GM12891 (cell line): ENCODE results near the gene C2CD4A. TPM values are rescaled to one million over a fixed set of nuclear protein-coding genes. Genes with fewer than 3 reads are reported as not detected.

Experiments
- DNase-seq: peaks from one replicate; pipeline ENCODE4 v3.0.0; 2011; ENCODE audit warnings: low spot score; ENCODE audit not compliant: insufficient read length
- FAIRE-seq: peaks from 2 replicates; lab custom pipeline; 2011; peaks lifted over from hg19 to GRCh38; lab: Jason Lieb, UNC
- PAX5 ChIP-seq: IDR thresholded peaks from 2 replicates; pipeline ENCODE4 v1.6.1; 2011; ENCODE audit warnings: low read length, moderate library complexity, mild to moderate bottlenecking; ENCODE audit not compliant: insufficient read depth, severe bottlenecking
- POLR2A ChIP-seq: IDR thresholded peaks from 2 replicates; pipeline ENCODE4 v1.6.1; 2011; ENCODE audit warnings: low read depth, low read length, control low read depth
- POLR2AphosphoS5 ChIP-seq: IDR thresholded peaks from 2 replicates; pipeline ENCODE4 v1.6.1; 2011; ENCODE audit warnings: low read depth, low read length, control low read depth
- POU2F2 ChIP-seq: IDR thresholded peaks from 2 replicates; pipeline ENCODE4 v1.6.1; 2011; ENCODE audit warnings: low read depth, mild to moderate bottlenecking, control low read depth, low read length, moderate library complexity
- SPI1 ChIP-seq: IDR thresholded peaks from 2 replicates; pipeline ENCODE4 v1.6.1; 2011; ENCODE audit warnings: low read depth, low read length, control low read depth
- TAF1 ChIP-seq: IDR thresholded peaks from 2 replicates; pipeline ENCODE4 v1.6.1; 2011; ENCODE audit warnings: low read depth, low read length, control low read depth
- polyA plus RNA-seq: library from polyadenylated mRNA; unstranded; fragments of >200 nt; gene quantifications from one replicate; pipeline ENCODE4 v1.2.1, GENCODE V29; 2012; ENCODE audit warnings: low read depth, missing spikeins, inconsistent platforms; ENCODE audit not compliant: missing spikeins

The C2CD4A gene, protein sequence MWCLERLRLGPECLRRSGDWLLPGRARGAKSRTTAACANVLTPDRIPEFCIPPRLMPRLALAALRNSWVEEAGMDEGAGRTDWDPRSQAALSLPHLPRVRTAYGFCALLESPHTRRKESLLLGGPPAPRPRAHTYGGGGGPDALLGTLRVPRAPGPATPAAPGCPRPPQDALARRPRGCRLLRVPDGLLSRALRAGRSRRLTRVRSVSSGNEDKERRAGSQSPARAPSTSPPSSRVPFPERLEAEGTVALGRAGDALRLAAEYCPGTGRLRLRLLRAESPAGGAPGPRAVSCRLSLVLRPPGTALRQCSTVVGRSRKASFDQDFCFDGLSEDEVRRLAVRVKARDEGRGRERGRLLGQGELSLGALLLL
- polyA plus RNA-seq, result not detected

DNA sequence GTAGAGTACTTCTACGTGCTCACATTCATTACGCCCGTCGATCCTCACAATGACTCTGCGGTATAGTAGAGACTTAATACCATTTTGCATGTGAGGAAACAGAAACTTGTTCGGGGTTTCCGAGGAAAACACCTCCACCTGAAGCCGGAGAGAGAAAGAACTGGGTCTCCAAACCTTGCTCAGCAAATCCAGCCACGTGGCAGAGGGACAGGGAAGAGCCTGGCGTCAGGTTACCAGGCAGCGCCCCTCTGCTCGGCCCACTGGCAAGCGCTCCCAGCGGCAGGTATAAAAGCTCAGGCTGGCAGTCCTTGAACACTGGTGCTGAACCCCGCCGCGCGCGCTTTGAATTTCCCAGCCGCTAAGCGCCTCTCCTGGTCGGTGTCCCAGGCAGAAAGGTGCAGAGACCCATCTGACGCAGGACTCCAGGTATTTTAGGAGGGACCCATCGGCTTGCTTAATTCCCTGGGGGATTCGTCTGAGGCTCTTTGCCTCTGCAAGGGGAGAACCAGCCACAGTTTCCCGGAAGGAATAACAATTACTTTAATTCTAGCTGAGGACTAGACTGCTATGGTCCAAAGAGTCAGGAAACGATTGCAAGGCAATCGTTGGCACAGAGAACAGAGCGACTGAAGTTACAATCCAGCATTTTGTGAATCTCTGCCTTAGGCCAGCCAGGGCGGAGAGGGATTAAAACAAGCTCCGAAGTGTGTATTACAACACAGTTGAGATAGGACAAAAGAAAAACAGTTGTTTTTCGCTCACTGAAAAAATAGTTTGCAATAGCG lies at the start of gene C2CD4A:
C2CD4A (plus strand) TSS at position 315 of the 785 bp plus-strand sequence. CDS start 637 bp downstream, outside the sequence.
- DNase-seq (peak; percentile 11), FAIRE-seq (peak; percentile 40)
- TF ChIP-seq PAX5 (no peak), POU2F2 (no peak), POLR2AphosphoS5 (no peak), POLR2A (no peak), SPI1 (no peak), TAF1 (no peak)

DNA sequence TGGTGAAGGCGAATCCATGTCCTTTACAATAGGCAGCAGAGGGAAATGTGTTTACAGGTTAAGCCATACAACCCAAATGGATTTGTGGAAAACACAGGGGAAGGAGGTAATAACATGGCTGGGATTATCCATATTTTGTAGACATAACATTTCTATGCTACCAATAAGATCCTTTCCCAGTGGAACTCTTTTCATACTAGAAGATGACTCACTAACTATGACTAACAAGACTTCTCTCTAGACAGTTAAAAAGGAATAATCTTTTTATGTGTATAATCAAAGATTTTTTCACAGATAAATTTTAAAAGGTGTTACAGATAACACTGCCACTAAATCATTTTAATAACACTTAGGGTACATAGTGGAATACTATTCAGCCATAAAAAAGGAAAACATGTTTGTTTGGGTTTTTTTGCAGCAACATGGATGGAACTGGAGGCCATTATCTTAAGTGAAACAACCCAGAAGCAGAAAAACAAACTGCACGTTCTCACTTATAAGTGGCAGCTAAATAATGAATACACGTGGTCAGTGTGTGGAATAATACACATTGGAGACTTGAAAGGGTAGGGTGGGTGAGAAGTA lies 46.1 kb upstream of the C2CD4A start:
- no peak for FAIRE-seq
- TF ChIP-seq POLR2A (no peak), PAX5 (no peak), SPI1 (no peak), POU2F2 (no peak), POLR2AphosphoS5 (no peak), TAF1 (no peak)

DNA sequence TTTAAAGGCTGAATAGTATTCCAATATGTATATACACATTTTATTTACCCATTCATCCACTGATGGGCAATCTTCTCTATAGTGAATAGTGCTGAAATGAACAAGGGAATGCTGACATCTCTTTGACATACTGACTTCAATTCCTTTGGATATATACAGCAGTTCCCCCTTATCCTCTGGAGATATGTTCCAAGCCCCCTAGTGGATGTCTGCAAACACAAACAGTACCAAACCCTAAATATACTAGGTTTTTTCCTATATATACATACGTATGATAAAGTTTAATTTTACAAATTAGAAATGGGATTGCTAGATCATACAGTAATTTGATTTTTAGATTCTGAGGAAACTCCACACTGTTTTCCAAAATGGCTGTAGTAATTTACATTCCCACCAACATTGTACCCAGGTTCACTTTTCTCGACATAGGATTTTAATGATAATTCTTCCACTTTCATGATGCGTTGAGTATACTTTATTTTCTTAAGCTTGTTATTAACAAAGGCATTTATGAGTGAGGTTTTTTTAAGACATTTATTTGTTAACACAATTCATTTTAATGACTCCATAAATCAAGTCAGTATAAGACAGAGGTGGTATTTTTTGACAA lies 44.7 kb upstream of the C2CD4A start:
- DNase-seq (no peak), FAIRE-seq (no peak)
- TF ChIP-seq POU2F2 (no peak), POLR2AphosphoS5 (no peak), SPI1 (no peak), PAX5 (no peak), POLR2A (no peak), TAF1 (no peak)

More for the DNA sequence above, 46.1 kb upstream of the C2CD4A start:
- no peak for DNase-seq

DNA sequence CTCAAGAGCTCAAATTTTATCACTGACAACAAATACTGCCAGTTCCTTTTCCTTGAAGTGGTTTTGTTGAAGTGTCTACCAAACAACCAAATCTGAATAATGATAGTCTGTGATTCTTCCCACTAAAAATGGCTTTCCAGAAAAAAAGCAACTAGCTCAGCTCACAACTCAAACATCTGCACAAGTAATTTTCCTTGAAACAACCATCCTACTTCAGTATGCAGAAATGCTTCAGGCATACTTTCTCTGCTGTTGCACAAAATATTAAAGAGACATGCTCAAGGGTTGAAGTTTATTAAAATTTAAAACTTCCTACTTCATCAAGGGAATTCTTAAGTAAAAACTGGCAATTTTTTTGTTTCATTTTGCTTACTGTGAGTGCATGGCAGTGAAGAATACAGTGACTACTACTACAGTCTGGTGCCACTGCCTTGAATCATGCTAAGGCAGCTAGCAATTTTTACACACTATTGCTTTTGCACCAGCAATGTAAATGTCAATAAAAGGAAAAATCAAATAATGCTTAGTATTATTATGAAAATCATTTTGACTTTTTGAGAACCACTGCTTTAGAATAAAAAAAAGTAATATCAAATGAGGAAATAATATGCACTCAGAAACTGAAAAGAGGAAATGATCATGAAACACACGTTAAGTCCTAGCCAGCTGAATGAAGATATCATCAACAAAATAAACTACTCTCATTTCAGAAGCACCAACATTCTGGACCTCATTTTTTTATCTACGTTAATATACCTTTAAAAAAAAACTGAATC lies 40.1 kb upstream of the C2CD4A start:
- DNase-seq (no peak), FAIRE-seq (no peak)
- no peak for TF ChIP-seq TAF1
- no peak for TF ChIP-seq POLR2A
- TF ChIP-seq SPI1, result peak; percentile 83

DNA sequence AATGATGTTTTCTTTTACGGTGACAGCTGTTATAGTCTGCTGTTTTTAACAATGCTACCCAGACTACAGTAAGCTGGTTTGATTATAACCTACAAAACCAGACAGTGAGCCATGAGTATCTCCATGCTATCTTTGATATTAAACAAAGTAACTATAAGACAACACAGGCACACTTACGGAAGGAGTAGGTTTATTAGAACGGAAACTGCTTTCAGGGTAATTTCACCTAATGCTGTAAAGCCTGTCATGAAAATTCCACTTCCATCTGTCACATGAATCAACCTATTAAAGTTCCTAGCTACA lies 39.6 kb upstream of the C2CD4A start:
- DNase-seq, result no peak
- TF ChIP-seq POLR2AphosphoS5 (no peak), SPI1 (no peak), TAF1 (no peak), POU2F2 (no peak), PAX5 (no peak), POLR2A (no peak)
- FAIRE-seq, result peak; percentile 72

DNA sequence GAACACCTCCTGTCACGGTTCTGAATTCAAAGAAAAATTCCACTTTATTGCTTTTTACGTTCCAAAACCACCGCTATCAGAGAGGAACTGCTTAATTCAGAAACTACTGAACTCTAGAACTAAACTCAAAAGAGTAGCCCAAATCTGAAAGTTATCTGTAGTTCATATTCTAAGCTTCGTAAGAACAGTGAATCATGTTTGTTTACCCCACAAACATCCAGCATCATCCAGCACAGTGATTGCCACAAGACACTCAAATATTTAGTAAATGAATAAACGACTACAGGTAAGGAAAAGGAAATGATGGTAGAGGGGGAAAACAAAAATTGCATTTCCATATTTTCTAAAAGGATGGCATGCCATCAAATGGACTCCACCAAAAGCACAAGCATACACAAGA lies 38.9 kb upstream of the C2CD4A start:
- no peak for TF ChIP-seq POLR2AphosphoS5
- TF ChIP-seq POLR2A, result no peak
- no peak; the same call in 1 of the 2 replicates for TF ChIP-seq SPI1
- no peak for TF ChIP-seq POU2F2
- no peak for TF ChIP-seq PAX5
- TF ChIP-seq TAF1, result no peak
- no peak for DNase-seq
- no peak for FAIRE-seq

DNA sequence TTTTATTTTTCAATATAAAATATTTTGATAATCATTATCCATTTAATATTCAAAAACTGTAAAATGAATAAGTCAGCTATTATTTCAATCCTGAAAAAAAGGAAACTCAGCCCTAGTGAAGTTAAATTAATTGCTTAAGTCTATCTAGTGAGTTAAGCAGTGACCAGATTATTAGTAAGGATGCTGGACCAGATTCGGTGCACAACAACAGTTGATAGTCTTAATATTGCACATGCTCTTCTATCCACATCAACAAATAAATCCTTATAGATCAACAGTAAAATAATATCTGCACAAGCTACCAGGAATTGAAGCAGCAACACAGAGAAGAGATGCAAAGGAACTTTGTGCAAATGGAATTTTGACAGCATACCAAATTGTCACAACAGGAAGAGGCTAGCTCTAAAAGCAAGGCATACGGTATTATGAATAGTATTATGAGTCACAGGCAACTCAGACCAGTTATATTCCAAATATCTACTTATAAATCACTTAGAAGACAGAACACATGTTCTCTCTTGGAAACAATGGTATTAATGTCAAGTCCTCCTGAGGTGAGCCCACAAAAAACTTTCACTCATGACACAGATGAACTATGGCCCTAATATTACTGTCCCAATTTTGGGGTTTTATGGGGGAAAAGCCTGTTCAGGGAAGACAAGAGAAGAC lies 31.4 kb upstream of the C2CD4A start:
- peak; percentile 41 for FAIRE-seq
- no peak for DNase-seq
- TF ChIP-seq SPI1, result no peak
- no peak for TF ChIP-seq PAX5
- TF ChIP-seq POLR2A, result no peak
- TF ChIP-seq POLR2AphosphoS5, result no peak
- TF ChIP-seq TAF1, result no peak
- TF ChIP-seq POU2F2, result no peak

DNA sequence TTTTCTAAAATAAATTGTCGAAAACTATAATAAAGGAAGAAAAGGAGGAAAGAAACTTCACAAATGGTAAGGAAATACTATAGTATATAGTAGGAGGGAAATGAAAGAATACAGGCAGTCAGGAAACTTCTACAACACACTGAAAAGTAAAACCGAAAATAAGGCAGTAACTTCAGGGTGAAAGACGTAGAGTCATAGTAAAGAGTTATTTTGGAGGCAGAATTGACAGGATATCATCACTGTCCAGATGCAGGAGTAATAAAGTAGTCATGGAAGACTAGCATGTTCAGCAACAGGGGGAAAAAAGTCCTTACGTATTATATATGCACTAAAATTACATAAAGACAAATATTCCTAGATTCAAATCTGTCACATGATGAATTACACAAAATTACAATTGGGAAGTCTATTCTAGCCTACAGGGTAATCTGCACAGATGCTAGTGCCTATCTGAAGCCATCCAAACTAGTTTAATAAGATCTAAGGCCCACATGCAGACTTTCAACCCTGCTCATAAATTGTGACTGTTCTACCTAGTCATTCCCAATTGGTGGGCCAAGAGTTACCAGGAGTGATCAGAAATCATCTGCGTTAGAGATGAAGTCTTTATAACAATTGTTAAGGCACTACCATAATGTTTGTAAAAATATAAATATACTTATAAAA lies 20.6 kb upstream of the C2CD4A start:
- TF ChIP-seq TAF1 (no peak), SPI1 (no peak), POU2F2 (no peak), POLR2AphosphoS5 (no peak), PAX5 (no peak), POLR2A (no peak)
- peak; percentile 73 for FAIRE-seq
- no peak for DNase-seq
